Esophagus muscularis mucosa (tissue), 3 donors: ENCODE data around the gene DENND1B.

Source experiments
- CTCF ChIP-seq, 3 experiments: fragments of 200-600 bp in 2 of 3; fragments of 450-650 bp in 1 of 3; sonication (generic) in 2 of 3; IDR thresholded peaks; one replicate each; pipeline ENCODE4 v1.5.1; 2017 to 2019; ENCODE audit warnings: antibody characterized with exemption in 3 of 3, mild to moderate bottlenecking in 2 of 3, moderate library complexity in 1 of 3
- POLR2A ChIP-seq: fragments of 450-650 bp; IDR thresholded peaks from one replicate; pipeline ENCODE4 v1.6.1; 2017; ENCODE audit warnings: antibody characterized with exemption, moderate library complexity, mild to moderate bottlenecking, low read depth

- TF ChIP-seq CTCF (IDR thresholded peaks at IDR 0.05) (no peak), POLR2A (no peak)
Observed at GRCh38 chr1:197781968-197782721, 6.9 kb upstream of the DENND1B start.
